ELR (cell line): ENCODE data around the gene TIA1.
"Not testable (repeated sequence)": the region's sequence is repeated elsewhere in the genome, so short reads cannot be mapped to it uniquely, and the experiment has no call there.

Source experiments
- DNase-seq: peaks from one replicate; pipeline ENCODE4 v3.0.0-alpha.2; 2015; ENCODE audit warnings: low read depth

TIA1 gene

DNA sequence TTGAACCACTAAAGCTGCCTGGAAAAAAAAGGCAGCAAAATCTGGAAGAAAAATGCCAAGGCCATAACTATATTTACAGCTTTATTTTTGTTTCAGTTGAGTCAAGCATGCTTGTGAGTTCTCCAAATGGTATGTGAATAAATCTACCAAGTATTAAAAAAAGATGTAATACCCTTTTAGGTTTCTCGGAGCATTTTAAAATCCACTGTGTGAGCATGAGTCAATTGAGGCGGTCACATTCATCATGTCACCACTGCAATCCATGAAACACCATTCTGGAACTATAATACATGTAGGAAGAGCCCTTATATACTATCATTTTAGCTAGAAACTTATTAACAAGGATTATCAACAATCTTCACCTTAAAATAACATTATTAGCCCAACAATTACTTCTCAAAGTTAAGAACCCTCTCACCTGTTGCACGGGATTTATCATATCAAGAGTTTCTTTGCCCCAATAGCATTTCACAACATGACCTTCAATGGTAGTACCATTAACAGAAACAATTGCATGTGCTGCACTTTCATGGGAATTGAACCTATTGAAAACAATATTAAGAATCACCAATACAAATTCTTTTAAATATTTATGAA is 33.4 kb downstream of the TIA1 start:
- DNase-seq, result peak; percentile 58

DNA sequence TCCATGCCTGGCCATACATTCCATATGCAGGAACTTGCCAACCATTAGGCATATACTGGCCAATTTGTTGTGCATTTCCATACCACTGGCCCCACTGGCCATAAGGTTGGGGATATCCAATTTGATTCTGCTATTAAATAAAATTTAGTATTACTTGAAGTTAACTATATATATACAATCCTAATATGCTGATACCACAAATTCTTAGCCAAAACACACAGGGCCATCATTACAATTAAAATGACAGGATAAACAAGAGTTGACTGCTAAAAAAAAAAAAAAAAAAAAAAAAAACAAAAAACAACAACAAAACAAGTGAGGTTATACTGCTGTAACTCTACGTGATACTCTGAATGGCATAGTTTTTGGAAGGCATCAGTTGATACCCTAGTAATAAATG is 34.1 kb downstream of the TIA1 start:
- no peak for DNase-seq

DNA sequence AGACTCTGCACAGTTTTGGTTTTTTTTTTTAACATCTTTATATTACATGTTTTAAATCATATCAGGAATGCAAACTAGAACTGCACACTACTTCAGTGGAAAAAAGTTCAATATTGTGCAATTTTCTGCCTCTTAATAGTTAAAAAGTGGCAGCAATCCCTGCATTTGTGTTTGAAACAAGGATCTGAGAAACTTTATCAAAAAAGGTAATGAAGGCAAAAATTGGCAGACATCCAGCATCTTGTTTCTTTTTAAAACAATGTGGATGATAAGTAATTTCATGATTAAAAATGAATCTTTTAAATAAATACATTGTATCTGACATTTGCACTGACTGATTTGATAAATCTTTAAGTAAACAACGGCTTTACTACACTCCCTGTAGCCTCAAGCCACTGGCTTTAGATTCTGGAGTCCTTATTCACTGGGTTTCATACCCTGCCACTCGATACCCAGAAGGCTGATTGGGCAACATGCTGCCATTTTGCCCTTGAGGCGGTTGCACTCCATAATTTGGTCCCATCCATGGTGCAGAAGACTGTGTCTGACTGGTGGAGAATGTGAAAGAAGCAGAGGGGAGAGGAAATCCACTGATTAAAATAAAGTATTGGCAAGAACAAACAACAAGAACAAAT is 36.0 kb downstream of the TIA1 start:
- DNase-seq, result no peak

DNA sequence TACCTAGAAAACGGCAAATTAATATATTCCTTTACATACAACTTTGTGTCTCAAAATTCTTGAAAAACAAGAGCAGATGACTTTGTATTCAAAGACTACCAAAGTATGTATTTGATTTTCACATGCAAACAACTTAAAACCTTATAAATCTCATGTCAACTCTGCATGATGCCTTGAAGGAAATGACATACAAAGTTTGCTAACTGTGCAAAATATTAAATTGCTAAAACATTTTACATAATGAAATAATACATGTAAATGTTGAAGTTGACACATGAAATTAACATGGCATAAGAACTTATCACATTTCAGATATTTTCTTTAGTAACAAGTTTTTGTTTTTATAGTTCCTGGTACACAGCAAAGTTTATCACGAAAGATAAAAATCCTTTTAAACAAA is 36.8 kb downstream of the TIA1 start:
- no peak for DNase-seq

DNA sequence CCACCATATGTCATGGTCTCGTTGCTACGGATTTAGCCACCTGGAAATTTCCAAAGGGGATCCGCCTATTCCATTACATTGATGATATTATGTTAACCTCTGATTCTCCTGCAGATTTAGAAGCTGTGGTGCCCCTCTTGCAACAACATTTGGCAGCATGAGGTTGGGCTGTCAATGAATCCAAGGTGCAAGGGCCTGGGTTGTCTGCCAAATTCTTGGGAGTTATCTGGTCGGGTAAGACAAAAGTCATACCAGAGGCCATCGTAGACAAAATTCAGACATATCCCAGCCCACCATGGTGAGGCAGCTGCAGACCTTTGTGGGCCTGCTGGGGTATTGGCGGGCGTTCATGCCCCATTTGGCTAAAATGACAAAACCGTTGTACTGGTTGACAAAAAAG is 44.0 kb downstream of the TIA1 start:
- no peak for DNase-seq

DNA sequence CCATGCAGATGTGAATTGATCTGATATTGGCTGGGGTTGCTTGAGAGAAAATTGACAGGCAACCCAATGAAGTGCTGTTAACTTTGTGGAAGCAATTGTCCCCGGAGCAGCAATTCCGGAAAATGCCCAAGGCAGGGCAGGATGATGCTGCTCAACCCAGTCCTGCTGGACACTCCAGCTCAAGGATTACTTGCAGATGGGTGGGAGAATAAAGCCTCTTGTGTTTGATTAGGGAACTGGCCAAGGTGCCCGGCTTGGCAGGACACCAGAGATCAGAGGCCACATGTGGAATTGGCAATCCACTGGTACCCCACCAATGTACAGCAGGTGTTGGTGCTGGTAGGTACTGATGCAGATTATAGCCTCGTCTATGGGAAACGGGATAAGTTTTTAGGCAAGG is 45.3 kb downstream of the TIA1 start:
- DNase-seq, result peak; percentile 2

DNA sequence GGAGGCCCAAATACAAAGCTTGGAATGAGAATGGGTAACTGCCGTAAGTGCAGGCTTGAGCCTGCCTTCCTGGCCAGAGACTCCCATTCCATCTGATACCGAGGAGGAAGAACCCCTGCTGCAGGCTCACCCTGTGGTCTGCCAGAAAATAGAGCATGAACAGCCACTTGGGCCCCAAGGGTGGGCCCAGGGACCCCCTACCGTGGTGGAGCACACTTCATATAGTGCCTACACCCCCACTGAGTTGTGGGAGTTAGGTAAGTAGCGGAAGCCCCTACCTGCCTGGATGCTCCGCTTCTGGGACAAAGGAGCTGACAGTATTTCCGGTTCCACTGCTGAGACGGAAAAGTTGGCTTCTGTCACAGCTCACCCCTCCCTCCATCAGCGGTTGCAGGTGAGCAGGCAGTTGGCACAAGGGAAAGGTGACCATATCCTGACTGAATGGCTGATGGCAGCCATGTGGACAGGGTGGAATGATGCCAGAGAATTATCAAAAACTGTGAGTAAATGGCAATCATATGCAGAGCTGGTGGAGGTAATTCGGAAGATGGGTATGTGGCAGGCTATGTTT is 46.1 kb downstream of the TIA1 start:
- no peak for DNase-seq

DNA sequence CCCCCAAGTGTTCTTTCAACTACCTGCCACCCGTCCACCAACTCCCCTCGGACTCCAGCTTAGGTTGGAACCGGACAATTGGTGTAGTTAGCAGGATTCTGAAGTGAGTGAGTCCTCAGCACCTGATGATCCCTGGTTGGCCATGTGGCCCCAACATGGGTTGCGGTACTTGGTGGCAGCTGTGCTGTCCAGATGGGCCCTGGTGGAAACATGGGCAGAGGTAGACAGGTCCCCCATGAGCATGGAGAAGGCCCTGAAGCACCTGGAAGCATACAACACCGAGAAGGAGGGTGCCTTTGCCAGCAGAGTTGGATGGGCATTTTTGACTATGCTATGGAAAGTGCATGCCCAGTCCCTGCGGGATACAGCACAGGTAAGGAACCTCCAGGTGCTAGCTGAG is 46.6 kb downstream of the TIA1 start:
- DNase-seq, result no peak

DNA sequence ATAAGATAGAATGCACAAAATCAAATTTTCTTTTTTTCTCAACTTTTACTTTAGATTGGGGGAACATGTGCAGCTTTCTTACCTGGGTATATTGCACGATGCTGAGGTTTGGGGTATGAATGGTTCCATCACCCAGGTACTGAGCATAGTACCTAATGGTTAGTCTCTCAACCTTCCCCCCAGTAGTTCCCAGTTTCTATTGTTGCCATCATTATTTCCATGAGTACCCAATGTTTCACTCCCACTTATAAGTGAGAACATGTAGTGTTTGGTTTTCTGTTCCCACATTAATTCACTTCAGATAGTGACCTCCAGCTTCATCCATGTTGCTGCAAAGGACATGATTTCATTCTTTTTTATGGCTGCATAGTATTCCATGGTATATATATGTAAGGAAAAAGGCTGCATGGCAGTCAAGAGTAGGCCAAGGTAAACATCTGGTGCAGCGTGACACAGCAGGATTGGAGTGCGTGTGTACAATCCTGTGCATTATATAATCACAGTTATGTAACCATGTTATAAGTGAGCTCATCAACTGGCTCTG is 47.1 kb downstream of the TIA1 start:
- no peak for DNase-seq

DNA sequence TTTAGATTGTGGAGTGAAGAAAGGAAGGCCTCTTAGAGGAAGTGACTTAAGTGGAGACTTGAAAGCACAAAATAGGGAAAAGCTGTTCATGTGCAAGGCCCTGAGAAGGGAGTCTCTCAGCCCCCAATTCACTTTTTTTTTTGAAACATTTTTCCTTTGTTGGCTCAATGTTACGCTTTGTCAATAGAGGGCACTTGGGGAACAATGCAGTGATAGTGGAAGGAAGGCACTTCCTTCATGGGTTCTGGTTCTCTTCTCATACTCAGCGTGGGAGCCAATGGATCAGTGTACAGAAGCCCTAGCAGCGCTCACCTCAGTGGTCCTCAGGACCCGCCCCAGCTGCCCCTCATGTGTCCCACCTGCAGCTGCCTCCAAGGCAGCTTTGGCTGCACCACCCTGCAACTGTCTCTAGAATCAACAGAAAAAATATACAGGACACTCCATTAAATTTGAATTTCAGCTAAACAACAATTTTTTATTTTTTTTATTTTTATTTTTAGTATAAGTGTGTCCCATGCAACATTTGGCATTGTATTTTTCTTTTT is 49.0 kb downstream of the TIA1 start:
- DNase-seq, result peak; percentile 6

DNA sequence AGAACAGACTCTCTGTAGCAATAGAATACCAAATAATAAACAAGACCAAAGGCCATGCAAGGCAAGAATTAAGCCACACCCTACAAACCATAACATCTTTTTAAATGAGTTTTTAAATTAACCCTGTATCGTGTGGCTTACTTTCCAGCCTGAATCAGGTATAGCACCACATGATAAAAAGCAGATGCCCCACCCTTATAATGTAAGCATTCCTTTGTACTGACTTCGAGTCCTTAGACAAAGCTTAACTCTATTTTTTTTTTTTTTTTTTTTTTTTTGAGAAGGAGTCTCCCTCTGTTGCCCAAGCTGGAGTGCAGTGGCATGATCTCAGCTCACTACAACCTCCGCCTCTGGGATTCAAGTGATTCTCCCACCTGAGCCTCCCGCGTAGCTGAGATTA is 55.9 kb downstream of the TIA1 start:
- DNase-seq, result no peak

DNA sequence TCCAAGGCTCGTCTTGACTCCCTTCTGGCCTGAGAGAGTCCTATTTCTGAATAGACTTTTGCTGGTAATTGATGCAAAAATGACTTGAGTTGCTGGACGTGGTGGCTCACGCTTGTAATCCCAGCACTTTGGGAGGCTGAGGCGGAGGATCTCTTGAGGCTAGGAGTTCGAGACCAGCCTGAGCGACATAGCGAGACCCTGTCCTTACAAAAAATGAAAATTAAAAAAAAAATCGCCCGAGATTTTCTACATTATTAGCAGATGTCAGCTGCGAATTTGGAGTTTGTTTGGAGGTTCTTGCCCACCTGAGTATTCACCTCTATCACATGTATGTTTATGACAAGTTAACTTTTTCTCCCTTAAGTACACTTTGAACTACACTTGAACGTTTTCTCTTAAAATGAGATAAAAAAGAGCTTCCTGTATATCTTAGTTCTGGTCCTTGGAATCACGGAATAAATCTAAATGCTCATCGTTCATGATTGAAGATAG is 57.1 kb downstream of the TIA1 start:
- no peak for DNase-seq

DNA sequence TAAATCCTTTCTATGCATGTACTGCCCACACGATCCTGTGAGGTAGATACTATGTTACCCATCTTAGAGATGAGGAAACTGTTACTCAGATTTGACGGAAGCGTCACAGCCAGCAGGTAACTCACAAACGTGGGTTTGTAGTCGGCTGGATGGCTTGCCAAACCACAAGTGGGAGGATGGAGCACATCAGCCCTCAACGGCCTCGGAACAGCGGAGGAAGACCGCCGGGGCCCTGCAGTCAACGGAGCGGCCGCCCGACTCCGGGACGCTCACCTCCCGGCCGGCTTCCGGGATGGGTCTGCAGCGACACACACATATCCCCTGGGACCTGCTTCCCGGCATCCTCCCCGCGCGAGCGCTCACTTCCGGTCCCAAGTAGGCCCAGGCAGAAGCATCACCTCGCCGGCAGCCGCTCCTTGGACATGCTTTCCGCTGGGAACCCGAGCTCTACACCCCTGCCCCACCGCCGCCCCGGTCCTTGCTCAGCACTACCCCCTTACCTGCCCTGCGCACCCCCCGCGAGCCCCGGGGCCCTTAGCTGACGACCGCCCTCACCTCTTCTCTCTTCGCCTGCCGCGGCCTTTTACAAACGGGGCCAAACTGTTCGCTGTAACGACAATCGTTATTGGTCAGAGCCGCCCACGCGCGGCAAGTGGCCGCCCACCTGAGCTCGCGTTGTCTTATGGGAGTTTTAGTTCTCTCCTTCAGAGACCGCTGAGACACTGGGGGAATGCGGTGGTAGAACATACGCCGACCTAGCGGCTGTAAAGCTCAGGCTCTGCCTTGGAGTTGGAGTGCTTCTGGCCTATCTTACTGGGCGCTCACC is 57.8 kb downstream of the TIA1 start, which contains the start of gene C2orf42:
C2orf42 (minus strand) TSS at position 602 of the 826 bp plus-strand sequence. CDS start 9,034 bp downstream, outside the sequence.
- DNase-seq, result peak; percentile 98

DNA sequence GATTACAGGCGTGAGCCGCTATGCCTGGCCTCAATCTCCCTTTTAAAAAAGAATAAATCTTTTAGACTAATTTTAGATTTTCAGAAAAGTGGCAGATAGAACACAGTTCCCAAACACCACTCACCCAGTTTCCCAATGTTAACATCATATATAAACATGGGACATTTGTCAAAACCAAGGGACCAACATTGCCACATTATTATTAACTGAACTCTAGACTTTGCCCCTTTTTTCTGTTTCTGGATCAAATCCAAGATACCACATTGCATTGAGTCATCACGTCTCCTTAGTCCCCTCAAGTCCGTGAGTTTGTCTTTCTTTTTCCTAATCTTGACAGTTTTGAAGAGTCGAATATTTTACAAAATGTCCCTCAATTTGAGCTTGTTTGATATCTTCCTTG is 60.0 kb downstream of the TIA1 start:
- DNase-seq, result no peak

DNA sequence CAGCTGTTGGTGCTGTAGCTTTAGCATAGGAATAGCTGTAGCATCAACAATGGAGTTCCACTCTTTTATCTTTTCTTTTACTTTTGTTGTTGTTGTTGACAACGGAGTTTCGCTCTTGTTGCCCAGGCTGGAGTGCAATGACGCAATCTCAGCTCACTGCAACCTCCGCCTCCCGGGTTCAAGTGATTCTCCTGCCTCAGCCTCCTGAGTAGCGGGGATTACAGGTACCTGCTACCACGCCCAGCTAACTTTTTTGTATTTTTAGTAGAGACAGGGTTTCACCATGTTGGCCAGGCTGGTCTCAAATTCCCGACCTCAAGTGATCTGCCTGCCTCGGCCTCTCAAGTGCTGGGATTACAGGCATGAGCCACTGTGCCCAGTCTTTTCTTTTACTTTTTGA is 61.3 kb downstream of the TIA1 start:
- DNase-seq, result not testable (repeated sequence)

DNA sequence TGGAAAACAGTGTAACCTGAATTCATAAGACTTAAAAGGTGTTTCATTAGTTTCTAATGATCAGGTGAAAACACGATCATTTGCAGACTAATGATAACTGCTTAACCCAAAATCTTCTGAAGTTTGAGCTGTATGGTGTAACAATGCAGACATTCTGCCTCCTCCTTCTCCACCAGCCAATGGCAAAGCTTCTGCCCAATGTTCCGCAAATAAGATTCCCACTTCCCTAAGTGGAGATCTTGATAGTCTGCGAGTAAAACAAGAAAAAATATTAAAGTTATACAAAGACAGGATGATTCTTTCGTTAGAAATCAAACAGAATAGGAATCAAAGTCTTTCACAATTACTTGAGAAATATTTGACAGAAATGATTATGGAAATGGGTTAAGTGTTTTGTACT is 65.7 kb downstream of the TIA1 start:
- DNase-seq, result no peak

DNA sequence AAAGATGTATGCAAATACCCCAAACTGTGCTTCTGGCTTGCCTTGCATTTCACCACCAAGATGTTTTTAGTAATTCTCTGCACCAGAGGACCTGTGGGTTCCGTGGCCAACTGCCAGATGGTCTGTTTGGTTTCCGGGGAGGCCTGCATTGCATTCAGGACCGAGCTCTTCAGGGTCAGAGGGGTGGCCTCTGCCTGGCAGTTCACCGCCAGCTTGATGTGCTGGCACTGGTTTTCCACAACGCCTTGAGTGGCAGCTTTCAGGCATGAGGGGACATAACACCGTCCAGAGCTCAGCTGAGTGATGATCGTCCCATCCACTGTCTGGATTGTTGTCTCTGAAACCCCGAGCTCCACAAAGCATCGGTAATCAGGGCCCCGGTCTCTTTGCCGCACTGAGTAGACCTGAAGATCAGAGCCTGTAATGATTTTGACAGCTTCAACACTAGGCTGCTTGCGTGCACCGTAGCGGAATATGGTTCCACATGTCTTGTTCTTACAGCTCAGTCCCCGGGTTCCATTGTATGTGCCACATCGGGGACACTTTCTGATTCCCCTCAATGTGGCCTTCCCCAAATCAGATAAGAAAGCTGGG is 67.0 kb downstream of the TIA1 start:
- DNase-seq, result no peak

DNA sequence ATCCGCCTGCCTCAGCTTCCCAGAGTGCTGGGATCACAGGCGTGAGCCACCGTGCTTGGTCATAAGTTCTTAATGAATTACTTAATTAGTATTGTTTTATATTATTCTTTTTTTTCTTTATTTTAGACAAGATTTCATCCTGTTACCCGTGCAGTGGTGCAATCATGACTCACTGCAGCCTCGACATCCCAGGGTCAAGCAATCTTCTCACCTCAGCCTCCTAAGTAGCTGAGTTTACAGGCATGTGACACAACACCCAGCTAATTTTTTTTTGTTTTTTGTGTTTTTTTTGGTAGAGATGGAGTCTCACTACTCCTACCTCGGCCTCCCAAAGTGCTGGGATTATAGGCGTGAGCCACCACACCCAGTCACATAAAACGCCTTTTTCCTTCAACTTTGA is 74.9 kb downstream of the TIA1 start:
- peak; percentile 22 for DNase-seq

DNA sequence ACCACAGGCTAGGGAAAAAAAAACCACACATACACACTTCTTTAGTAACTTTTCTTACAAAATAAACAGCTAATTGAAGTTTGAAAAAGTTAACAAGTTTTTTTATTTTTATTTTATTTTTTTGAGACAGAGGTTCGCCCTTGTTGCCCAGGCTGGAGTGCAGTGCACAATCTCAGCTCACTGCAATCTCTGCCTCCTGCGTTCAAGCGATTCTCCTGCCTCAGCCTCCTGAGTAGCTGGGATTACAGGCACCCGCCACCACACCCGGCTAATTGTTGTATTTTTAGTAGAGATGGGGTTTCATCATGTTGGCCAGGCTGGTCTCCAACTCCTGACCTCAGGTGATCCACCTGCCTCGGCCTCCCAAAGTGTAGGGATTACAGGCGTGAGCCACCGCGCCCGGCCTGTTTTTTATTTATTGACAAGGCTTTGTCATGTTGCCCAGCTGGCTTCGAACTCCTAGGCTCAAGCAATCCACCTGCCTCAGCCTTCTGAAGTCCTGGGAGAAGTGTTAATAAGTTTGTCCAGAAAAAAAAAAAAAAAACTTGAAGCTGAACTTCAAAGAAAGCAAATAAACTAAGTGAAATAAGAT is 78.7 kb downstream of the TIA1 start:
- DNase-seq, result not testable (repeated sequence)

DNA sequence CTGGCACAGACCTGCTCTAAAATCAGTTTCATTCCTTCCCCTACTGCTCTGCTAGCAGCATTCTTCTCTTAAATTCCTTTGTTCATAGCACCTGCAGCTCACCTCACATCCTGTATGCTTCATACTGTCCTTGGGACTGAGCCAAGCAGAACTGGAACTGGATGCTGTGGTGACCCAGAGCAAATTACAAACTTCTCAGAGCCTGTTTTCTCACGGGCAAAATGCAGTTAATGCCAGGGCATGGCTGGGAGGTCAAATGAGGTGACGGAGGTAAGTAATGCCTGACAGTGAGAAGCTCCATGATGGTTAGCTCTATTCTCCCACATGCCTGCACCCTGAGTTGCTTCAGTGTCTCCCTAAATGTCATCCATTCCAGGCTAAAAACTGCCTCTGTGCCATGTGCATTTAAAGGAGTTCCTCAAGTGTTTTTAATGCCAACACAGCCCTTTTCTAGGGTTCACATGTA is 87.3 kb downstream of the TIA1 start:
- no peak for DNase-seq

DNA sequence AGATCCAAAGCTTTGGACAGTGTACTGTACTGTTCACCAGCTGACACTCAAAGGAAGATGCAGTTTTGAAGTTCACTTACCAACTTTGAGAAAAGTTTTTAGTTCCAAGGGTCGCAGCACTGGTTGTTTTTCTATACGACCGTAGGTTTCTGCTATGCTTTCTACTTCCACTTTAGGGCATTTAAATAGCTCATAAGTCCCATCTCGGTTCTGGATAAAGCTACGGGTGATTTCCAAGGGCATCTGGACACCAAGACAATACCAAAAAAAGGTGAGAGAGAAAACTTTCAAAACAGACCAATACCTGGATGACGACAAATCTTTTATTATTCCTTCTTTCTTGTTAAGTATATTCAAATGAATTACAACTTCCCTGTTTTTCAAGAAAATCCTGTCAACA is 87.9 kb downstream of the TIA1 start:
- DNase-seq, result no peak
